HG03196 (cell line): ENCODE measurements around the gene RAMACL.
"Not testable (repeated sequence)": the region's sequence is repeated elsewhere in the genome, so short reads cannot be mapped to it uniquely, and the experiment has no call there.

ENCODE experiments used
- ATAC-seq: cut with Tn5 transposase; IDR thresholded peaks from one replicate; pipeline ENCODE4 v1.9.1; 2021; ENCODE audit not compliant: unreplicated experiment

The RAMACL gene

GRCh38 chr6:166539011-166539385, 47.5 kb downstream of the RAMACL start:
- not testable (repeated sequence) for ATAC-seq

GRCh38 chr6:166538297-166539010, 48.0 kb downstream of the RAMACL start:
- no peak for ATAC-seq

DNA sequence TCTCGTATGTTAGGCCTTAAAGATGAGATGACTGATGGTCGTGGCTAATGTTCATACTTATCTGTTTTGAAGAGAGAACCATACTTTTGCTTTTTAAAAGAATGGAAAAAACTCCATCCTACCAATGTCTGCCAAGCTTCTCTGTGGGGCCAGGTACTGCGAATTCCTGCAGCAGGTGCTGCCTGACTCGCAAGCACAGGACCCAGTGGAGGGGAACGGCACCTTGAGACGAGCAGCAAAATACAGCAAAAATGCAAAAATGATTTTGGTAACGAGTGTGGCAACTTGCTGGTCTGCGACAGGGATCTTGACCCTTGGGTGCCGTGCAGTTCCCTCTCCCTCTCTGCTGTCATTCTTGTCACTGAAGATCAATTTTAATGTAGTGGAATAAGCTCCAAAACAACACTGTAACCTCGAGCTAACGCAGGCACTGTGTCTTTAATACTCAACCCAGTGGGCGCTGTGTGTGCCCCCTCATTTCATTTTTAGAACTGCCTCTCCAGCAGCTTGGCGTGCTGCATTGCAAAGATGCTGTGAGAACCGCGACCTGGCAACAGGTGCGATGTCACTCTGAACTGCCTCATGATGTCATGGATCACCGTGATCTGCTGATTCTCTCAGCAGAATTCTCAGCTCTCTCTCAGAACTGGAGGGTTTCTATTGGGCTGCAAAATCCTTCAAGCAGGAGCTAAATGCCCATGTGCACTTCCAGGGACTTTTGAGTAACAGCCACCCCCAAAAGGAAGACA, 51.6 kb downstream of the RAMACL start:
- ATAC-seq, result no peak

DNA sequence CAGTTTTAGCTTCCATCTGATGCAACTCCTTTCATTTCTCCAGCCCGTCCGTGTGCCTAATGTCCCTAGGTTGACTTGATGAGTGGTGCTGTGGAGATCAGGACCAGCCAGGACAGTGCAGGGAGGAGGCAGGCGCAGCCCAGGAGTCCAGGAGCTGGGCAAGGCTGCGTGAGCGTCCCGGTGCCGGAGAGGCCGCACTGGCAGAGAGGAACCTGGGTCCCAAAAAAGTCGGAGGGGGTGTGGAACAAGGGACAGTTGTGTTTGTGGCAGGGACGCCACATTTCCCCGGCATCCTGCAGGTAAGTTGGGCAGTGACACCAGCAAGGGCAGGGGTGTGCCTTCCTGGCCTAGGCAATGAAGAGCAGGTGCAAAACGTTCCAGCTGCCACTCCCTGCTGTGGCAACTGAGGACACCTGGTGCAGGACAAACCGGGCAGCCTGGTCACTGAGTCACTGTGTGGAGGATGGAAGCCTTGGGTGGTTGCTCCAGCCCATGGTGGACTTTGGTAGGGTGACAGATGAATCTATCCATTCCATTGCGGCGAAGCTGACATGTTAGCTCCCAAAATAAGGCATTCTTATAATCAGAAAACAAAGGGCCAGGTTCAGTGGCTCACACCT, 53.2 kb downstream of the RAMACL start:
- no peak for ATAC-seq
